PC-3 (cell line): Measurements from ENCODE around the gene MYO5A.

Experiments used
- EZH2 ChIP-seq: fragments of 300-600 bp; sonication (generic); IDR thresholded peaks from one replicate; pipeline ENCODE4 v1.6.1; 2017; ENCODE audit warnings: antibody characterized with exemption, mild to moderate bottlenecking, low read length; ENCODE audit not compliant: unreplicated experiment
- EZH2phosphoT487 ChIP-seq: fragments of 300-600 bp; sonication (generic); IDR thresholded peaks from 2 replicates; pipeline ENCODE4 v1.6.1; 2018; ENCODE audit warnings: mild to moderate bottlenecking, antibody characterized with exemption, low read length, borderline replicate concordance
- TF ChIP-seq, protein P1 (sequence below): fragments of 300-600 bp; sonication (generic); conservative IDR thresholded peaks from 2 replicates; pipeline ENCODE4 v1.5.1; 2017; ENCODE audit warnings: antibody characterized with exemption, low read depth, mild to moderate bottlenecking, low read length

DNA sequence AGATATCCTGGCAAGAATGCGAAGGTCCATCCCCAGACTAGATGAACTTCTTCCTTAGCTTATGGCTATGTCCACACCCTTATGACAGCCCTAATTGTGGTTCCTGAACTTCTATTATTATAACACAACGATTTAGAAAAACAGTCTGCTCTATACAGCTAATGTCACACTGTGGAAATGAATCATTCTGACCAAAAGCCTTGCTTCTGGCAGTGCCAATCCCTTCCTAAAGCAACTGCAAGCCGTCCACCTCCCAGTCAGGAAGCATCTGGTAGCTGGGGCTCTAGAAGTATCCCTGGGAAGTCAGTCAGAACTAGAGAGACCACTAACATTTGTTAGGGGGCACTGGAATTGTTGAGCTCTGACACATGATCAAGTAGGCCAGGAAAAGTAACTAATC, 45.0 kb downstream of the MYO5A start:
- TF ChIP-seq, protein P1, sequence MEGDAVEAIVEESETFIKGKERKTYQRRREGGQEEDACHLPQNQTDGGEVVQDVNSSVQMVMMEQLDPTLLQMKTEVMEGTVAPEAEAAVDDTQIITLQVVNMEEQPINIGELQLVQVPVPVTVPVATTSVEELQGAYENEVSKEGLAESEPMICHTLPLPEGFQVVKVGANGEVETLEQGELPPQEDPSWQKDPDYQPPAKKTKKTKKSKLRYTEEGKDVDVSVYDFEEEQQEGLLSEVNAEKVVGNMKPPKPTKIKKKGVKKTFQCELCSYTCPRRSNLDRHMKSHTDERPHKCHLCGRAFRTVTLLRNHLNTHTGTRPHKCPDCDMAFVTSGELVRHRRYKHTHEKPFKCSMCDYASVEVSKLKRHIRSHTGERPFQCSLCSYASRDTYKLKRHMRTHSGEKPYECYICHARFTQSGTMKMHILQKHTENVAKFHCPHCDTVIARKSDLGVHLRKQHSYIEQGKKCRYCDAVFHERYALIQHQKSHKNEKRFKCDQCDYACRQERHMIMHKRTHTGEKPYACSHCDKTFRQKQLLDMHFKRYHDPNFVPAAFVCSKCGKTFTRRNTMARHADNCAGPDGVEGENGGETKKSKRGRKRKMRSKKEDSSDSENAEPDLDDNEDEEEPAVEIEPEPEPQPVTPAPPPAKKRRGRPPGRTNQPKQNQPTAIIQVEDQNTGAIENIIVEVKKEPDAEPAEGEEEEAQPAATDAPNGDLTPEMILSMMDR, result no peak
- TF ChIP-seq EZH2phosphoT487, result no peak
- TF ChIP-seq EZH2, result no peak
